GM10266 (cell line): Measurements from ENCODE around the gene RASGRF2.

Experiments used
- DNase-seq: peaks from one replicate; pipeline ENCODE4 v3.0.0; 2012; ENCODE audit errors: extremely low spot score
- CTCF ChIP-seq: IDR thresholded peaks from 2 replicates; pipeline ENCODE4 v1.5.1; 2012; ENCODE audit warnings: mild to moderate bottlenecking, low read depth; ENCODE audit not compliant: control insufficient read depth, insufficient read depth; ENCODE audit errors: missing control alignments

The RASGRF2 gene

GRCh38 chr5:81214848-81215247 lies 254.7 kb downstream of the RASGRF2 start:
- TF ChIP-seq CTCF: no peak
- no peak for DNase-seq

GRCh38 chr5:81216152-81216551 lies 256.0 kb downstream of the RASGRF2 start:
- TF ChIP-seq CTCF: no peak
- DNase-seq: no peak

GRCh38 chr5:81219389-81219788 lies 259.2 kb downstream of the RASGRF2 start:
- no peak for DNase-seq
- no peak for TF ChIP-seq CTCF

- no peak for TF ChIP-seq CTCF
- no peak for DNase-seq
Observed at GRCh38 chr5:81222285-81222684, 262.1 kb downstream of the RASGRF2 start.

GRCh38 chr5:81225463-81225862 lies 265.3 kb downstream of the RASGRF2 start:
- DNase-seq: no peak
- TF ChIP-seq CTCF: no peak

- no peak for TF ChIP-seq CTCF
- no peak for DNase-seq
Observed at GRCh38 chr5:81226286-81226685, 266.1 kb downstream of the RASGRF2 start.

GRCh38 chr5:81226949-81227348 lies 266.8 kb downstream of the RASGRF2 start:
- TF ChIP-seq CTCF: no peak
- DNase-seq: no peak

GRCh38 chr5:81228084-81228483 lies 267.9 kb downstream of the RASGRF2 start:
- DNase-seq: no peak

More at GRCh38 chr5:81228084-81228483, 267.9 kb downstream of the RASGRF2 start:
- no peak for TF ChIP-seq CTCF
